Measurements from ENCODE around the gene RTTN.

The RTTN gene

GRCh38 chr18:69961718-69962117, 243.8 kb downstream of the RTTN start:
- DNase-seq: no peak

- no peak for DNase-seq
These were observed 247.1 kb downstream of the RTTN start for GRCh38 chr18:69958422-69958821.

GRCh38 chr18:69957747-69958146, 247.7 kb downstream of the RTTN start:
- no peak for DNase-seq

GRCh38 chr18:69956665-69957620, 248.5 kb downstream of the RTTN start:
- no peak for DNase-seq

- DNase-seq: no peak
These were observed 249.4 kb downstream of the RTTN start for GRCh38 chr18:69956057-69956456.

- DNase-seq: no peak
These were observed 250.6 kb downstream of the RTTN start for GRCh38 chr18:69954719-69955480.

- no peak for DNase-seq
These were observed 252.3 kb downstream of the RTTN start for GRCh38 chr18:69953191-69953590.

All from T-helper 9 cell (primary cell).